ENCODE measurements around the gene ZRANB2. TPM values are rescaled to one million over a fixed set of nuclear protein-coding genes. Genes with fewer than 3 reads are reported as not detected.

ZRANB2 gene
- total and polyA plus RNA-seq, 11 donors: 24.6 to 56.6 (median 48.6) TPM

- no peaks in the 10 kb centered on the region for H3K27me3 ChIP-seq
- no peak overlapping the region for H3K4me3 ChIP-seq
- no peaks in the 10 kb centered on the region for H3K36me3 ChIP-seq
- ATAC-seq (no peak), DNase-seq (no peak)
- peaks cover 0 to 7% (median 0%) of the 10 kb centered on the region in 12 donors for H3K4me1 ChIP-seq
- TF ChIP-seq, protein P1, sequence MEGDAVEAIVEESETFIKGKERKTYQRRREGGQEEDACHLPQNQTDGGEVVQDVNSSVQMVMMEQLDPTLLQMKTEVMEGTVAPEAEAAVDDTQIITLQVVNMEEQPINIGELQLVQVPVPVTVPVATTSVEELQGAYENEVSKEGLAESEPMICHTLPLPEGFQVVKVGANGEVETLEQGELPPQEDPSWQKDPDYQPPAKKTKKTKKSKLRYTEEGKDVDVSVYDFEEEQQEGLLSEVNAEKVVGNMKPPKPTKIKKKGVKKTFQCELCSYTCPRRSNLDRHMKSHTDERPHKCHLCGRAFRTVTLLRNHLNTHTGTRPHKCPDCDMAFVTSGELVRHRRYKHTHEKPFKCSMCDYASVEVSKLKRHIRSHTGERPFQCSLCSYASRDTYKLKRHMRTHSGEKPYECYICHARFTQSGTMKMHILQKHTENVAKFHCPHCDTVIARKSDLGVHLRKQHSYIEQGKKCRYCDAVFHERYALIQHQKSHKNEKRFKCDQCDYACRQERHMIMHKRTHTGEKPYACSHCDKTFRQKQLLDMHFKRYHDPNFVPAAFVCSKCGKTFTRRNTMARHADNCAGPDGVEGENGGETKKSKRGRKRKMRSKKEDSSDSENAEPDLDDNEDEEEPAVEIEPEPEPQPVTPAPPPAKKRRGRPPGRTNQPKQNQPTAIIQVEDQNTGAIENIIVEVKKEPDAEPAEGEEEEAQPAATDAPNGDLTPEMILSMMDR (IDR thresholded peaks at IDR 0.05): no peak
- no peak for TF ChIP-seq POLR2A (IDR thresholded peaks at IDR 0.05)
- no peaks in the 10 kb centered on the region for H3K9me3 ChIP-seq
- H3K27ac ChIP-seq: no peak overlapping the region
- WGBS, 4 donors: 78 to 90% (median 85%) methylated on average over 5 of the region's 5 CpGs
- intact Hi-C loops (cut with DNase I): loop anchor here in 1 of 10 donors (10.0 kb wide), 1 partner anchor 191 kb away; no protein-coding TSS in a partner anchor
These were observed 65.1 kb downstream of the ZRANB2 start for GRCh38 chr1:71015745-71016144.

DNA sequence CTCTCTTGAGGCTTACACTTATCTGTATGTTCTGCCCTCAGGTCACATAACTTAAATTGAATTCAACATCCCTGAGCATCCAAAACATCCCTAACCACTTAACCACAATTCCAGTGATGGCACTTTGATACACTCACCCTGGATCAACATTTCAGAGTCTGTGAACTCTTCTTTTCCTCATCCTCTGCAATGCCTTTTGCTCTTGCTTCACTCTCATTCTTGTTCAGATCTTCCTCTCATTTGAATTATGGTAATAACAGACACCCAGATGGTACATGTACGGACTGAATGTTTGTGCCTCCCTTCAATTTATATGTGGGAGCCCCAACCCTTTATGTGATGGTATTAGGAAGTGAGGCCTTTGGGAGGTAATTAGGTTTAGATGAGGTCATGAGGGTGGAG is 66.7 kb downstream of the ZRANB2 start:
- intact Hi-C loops (cut with DNase I): loop anchor here in 1 of 10 donors (10.0 kb wide), 1 partner anchor 189 kb away; no protein-coding TSS in a partner anchor
- DNase-seq (no peak), ATAC-seq (no peak)
- no peak for TF ChIP-seq POLR2A (IDR thresholded peaks at IDR 0.05)
- TF ChIP-seq, protein P1 (IDR thresholded peaks at IDR 0.05): no peak
- no peaks in the 10 kb centered on the region for H3K9me3 ChIP-seq
- peaks cover 0 to 5% (median 0%) of the 10 kb centered on the region in 12 donors for H3K4me1 ChIP-seq
- 73 to 90% (median 82%) methylated on average over 1 of the region's 1 CpG for WGBS, 4 donors
- H3K4me3 ChIP-seq: no peak overlapping the region
- H3K27me3 ChIP-seq: no peaks in the 10 kb centered on the region
- no peaks in the 10 kb centered on the region for H3K36me3 ChIP-seq
- no peak overlapping the region for H3K27ac ChIP-seq

MicroRNAs encoded within 50 kb of the gene (microRNA counts, 767-probe panel; counts per million panel counts)
- 2,945 to 3,087 counts per million in 2 donors for microRNA hsa-miR-186-5p

Small RNAs within 50 kb of the gene (microRNA-seq; reads per million reads assigned to microRNA genes)
- gene MIR186: 208 to 568 (median 337) reads per million in 4 donors

Other genes with a start within 250 kb of the ZRANB2 start
- 10 to 100 TPM in 1 of 9 donors, 1 to 10 TPM in 6, under 1 TPM in 2; 0.45 to 11.6 (median 1.3) TPM for gene PTGER3, start 33.2 kb downstream of the ZRANB2 start, total RNA-seq
- gene PTGER3, start 33.2 kb downstream of the ZRANB2 start, polyA plus RNA-seq: 1 to 10 TPM; 1.1 to 2.3 TPM